Measurements from ENCODE around the gene ZNF408. TPM values are rescaled to one million over a fixed set of nuclear protein-coding genes. Genes with fewer than 3 reads are reported as not detected.
"Not testable (repeated sequence)": the region's sequence is repeated elsewhere in the genome, so short reads cannot be mapped to it uniquely, and the experiment has no call there.

The ZNF408 gene
- total RNA-seq, 2 donors from 2014 or later: 10.5 to 15.1 TPM

GRCh38 chr11:46670521-46670920 lies 30.3 kb upstream of the ZNF408 start:
- ATAC-seq (replicated peaks): not testable (repeated sequence)

GRCh38 chr11:46671958-46672315 lies 28.9 kb upstream of the ZNF408 start:
- H3K27me3 Mint-ChIP-seq: no peaks in the 10 kb centered on the region
- peaks cover 30% of the 10 kb centered on the region for H3K4me1 Mint-ChIP-seq
- peak overlapping the region; percentile 54 for H3K4me3 Mint-ChIP-seq
- peaks cover 61% of the 10 kb centered on the region for H3K36me3 Mint-ChIP-seq (ENCODE audit: low read depth)
- H3K27ac Mint-ChIP-seq: peak overlapping the region; percentile 85
- ATAC-seq (replicated peaks): no peak
- H3K9me3 Mint-ChIP-seq: no peaks in the 10 kb centered on the region

More at GRCh38 chr11:46670521-46670920, 30.3 kb upstream of the ZNF408 start:
- Mint-ChIP-seq H3K4me1 (peaks cover 28% of the 10 kb centered on the region), H3K27ac (peak overlapping the region; percentile 85), H3K36me3 (ENCODE audit: low read depth) (peaks cover 71% of the 10 kb centered on the region), H3K4me3 (peak overlapping the region; percentile 54)
- not testable (repeated sequence) for H3K27me3 Mint-ChIP-seq, H3K9me3 Mint-ChIP-seq

GRCh38 chr11:46672381-46672839 lies 28.4 kb upstream of the ZNF408 start:
- H3K4me1 Mint-ChIP-seq: peaks cover 35% of the 10 kb centered on the region
- H3K9me3 Mint-ChIP-seq: no peaks in the 10 kb centered on the region
- no peak for ATAC-seq (replicated peaks)
- peak overlapping the region; percentile 54 for H3K4me3 Mint-ChIP-seq
- H3K27me3 Mint-ChIP-seq: no peaks in the 10 kb centered on the region
- H3K27ac Mint-ChIP-seq: peak overlapping the region; percentile 85
- H3K36me3 Mint-ChIP-seq (ENCODE audit: low read depth): peaks cover 61% of the 10 kb centered on the region

GRCh38 chr11:46673713-46674462 lies 26.9 kb upstream of the ZNF408 start:
- Mint-ChIP-seq H3K36me3 (ENCODE audit: low read depth) (peaks cover 60% of the 10 kb centered on the region), H3K4me1 (peaks cover 35% of the 10 kb centered on the region), H3K27ac (peak overlapping the region; percentile 79), H3K9me3 (no peaks in the 10 kb centered on the region), H3K27me3 (no peaks in the 10 kb centered on the region), H3K4me3 (no peak overlapping the region)
- no peak for ATAC-seq (replicated peaks)

- Mint-ChIP-seq H3K27me3 (no peaks in the 10 kb centered on the region), H3K9me3 (no peaks in the 10 kb centered on the region), H3K4me3 (no peak overlapping the region), H3K36me3 (ENCODE audit: low read depth) (peaks cover 60% of the 10 kb centered on the region), H3K4me1 (peaks cover 31% of the 10 kb centered on the region), H3K27ac (peak overlapping the region; percentile 79)
- peak; percentile 15 for ATAC-seq (replicated peaks)
Measured at GRCh38 chr11:46674463-46675287, 26.2 kb upstream of the ZNF408 start.

- Mint-ChIP-seq H3K4me1 (peaks cover 28% of the 10 kb centered on the region), H3K9me3 (no peaks in the 10 kb centered on the region), H3K27me3 (no peaks in the 10 kb centered on the region), H3K27ac (peak overlapping the region; percentile 79), H3K4me3 (no peak overlapping the region), H3K36me3 (ENCODE audit: low read depth) (peaks cover 59% of the 10 kb centered on the region)
- ATAC-seq (replicated peaks): no peak
Measured at GRCh38 chr11:46675288-46675851, 25.5 kb upstream of the ZNF408 start.

- no peaks in the 10 kb centered on the region for H3K9me3 Mint-ChIP-seq
- H3K36me3 Mint-ChIP-seq (ENCODE audit: low read depth): peaks cover 62% of the 10 kb centered on the region
- no peaks in the 10 kb centered on the region for H3K27me3 Mint-ChIP-seq
- no peak overlapping the region for H3K27ac Mint-ChIP-seq
- ATAC-seq (replicated peaks): no peak
- no peak overlapping the region for H3K4me3 Mint-ChIP-seq
- H3K4me1 Mint-ChIP-seq: peaks cover 25% of the 10 kb centered on the region
Measured at GRCh38 chr11:46675949-46676348, 24.9 kb upstream of the ZNF408 start.

GRCh38 chr11:46676436-46677158 lies 24.2 kb upstream of the ZNF408 start:
- Mint-ChIP-seq H3K36me3 (ENCODE audit: low read depth) (peaks cover 62% of the 10 kb centered on the region), H3K4me3 (no peak overlapping the region), H3K27ac (peak overlapping the region; percentile 85), H3K27me3 (no peaks in the 10 kb centered on the region), H3K4me1 (peaks cover 21% of the 10 kb centered on the region), H3K9me3 (no peaks in the 10 kb centered on the region)
- no peak for ATAC-seq (replicated peaks)

GRCh38 chr11:46677169-46677568 lies 23.7 kb upstream of the ZNF408 start:
- Mint-ChIP-seq H3K36me3 (ENCODE audit: low read depth) (peaks cover 61% of the 10 kb centered on the region), H3K4me3 (no peak overlapping the region), H3K9me3 (no peaks in the 10 kb centered on the region), H3K4me1 (peaks cover 15% of the 10 kb centered on the region), H3K27me3 (no peaks in the 10 kb centered on the region), H3K27ac (peak overlapping the region; percentile 85)
- ATAC-seq (replicated peaks): no peak

- H3K36me3 Mint-ChIP-seq (ENCODE audit: low read depth): peaks cover 51% of the 10 kb centered on the region
- ATAC-seq (replicated peaks): no peak
- H3K27ac Mint-ChIP-seq: peak overlapping the region; percentile 33
- H3K9me3 Mint-ChIP-seq: no peaks in the 10 kb centered on the region
- H3K27me3 Mint-ChIP-seq: no peaks in the 10 kb centered on the region
- H3K4me3 Mint-ChIP-seq: no peak overlapping the region
- H3K4me1 Mint-ChIP-seq: peaks cover 7% of the 10 kb centered on the region
Measured at GRCh38 chr11:46677991-46678740, 22.7 kb upstream of the ZNF408 start.

GRCh38 chr11:46678741-46679130 lies 22.1 kb upstream of the ZNF408 start:
- Mint-ChIP-seq H3K9me3 (no peaks in the 10 kb centered on the region), H3K27me3 (no peaks in the 10 kb centered on the region), H3K27ac (peak overlapping the region; percentile 33), H3K4me1 (peaks cover 7% of the 10 kb centered on the region), H3K36me3 (ENCODE audit: low read depth) (peaks cover 56% of the 10 kb centered on the region), H3K4me3 (no peak overlapping the region)
- no peak for ATAC-seq (replicated peaks)

GRCh38 chr11:46679241-46680163 lies 21.3 kb upstream of the ZNF408 start:
- H3K27me3 Mint-ChIP-seq: no peaks in the 10 kb centered on the region
- ATAC-seq (replicated peaks): no peak
- H3K9me3 Mint-ChIP-seq: no peaks in the 10 kb centered on the region
- peaks cover 63% of the 10 kb centered on the region for H3K36me3 Mint-ChIP-seq (ENCODE audit: low read depth)
- no peak overlapping the region for H3K4me3 Mint-ChIP-seq
- no peak overlapping the region for H3K27ac Mint-ChIP-seq
- H3K4me1 Mint-ChIP-seq: peaks cover 7% of the 10 kb centered on the region
